Ascending aorta (tissue), 2 donors: ENCODE results near the gene CCDC187. TPM values are rescaled to one million over a fixed set of nuclear protein-coding genes. Genes with fewer than 3 reads are reported as not detected.

Experiments
- DNase-seq, 2 donors: peaks; one replicate each; pipeline ENCODE4 v3.0.0-alpha.2; 2019; ENCODE audit warnings: low spot score in 2 of 2
- H3K27ac ChIP-seq, 2 donors: fragments of 200-600 bp; sonication (generic); one replicate each; pipeline ENCODE4 v1.5.1; 2016 to 2017; ENCODE audit warnings: mild to moderate bottlenecking in 1 of 2
- H3K27me3 ChIP-seq: fragments of 200-600 bp; sonication (generic); one replicate; pipeline ENCODE4 v1.5.1; 2017
- H3K36me3 ChIP-seq, 2 donors: fragments of 200-600 bp; sonication (generic); one replicate each; pipeline ENCODE4 v1.5.1; 2016
- H3K4me1 ChIP-seq, 2 donors: fragments of 200-600 bp; sonication (generic); one replicate each; pipeline ENCODE4 v1.5.1; 2016 to 2017; ENCODE audit warnings: mild to moderate bottlenecking in 1 of 2
- H3K4me3 ChIP-seq, 2 donors: fragments of 200-600 bp; sonication (generic); one replicate each; pipeline ENCODE4 v1.5.1; 2016 to 2017; ENCODE audit warnings: mild to moderate bottlenecking in 1 of 2
- H3K9me3 ChIP-seq, 2 donors: fragments of 200-600 bp; sonication (generic); one replicate each; pipeline ENCODE4 v1.5.1; 2016
- intact Hi-C: fragments of 100-400 bp; cut with DNase I; formaldehyde crosslinking; loops from one replicate; pipeline ENCODE4 v1.15.1; 2023
- total RNA-seq: library from RNA; depleted of rRNA; stranded (reverse); fragments of >200 nt; gene quantifications from one replicate; pipeline ENCODE4 v1.1.0, GENCODE V29; 2016
- TF ChIP-seq, protein P1 (sequence below), 3 experiments: fragments of 200-600 bp in 2 of 3; fragments of 450-650 bp in 1 of 3; sonication (generic) in 2 of 3; IDR thresholded peaks; one replicate each; pipeline ENCODE4 v1.5.1; 2016 to 2019; ENCODE audit warnings: antibody characterized with exemption in 3 of 3, mild to moderate bottlenecking in 1 of 3, moderate library complexity in 1 of 3

The CCDC187 gene
- total RNA-seq, 1 donor from 2014 or later, result under 0.01 TPM

DNA sequence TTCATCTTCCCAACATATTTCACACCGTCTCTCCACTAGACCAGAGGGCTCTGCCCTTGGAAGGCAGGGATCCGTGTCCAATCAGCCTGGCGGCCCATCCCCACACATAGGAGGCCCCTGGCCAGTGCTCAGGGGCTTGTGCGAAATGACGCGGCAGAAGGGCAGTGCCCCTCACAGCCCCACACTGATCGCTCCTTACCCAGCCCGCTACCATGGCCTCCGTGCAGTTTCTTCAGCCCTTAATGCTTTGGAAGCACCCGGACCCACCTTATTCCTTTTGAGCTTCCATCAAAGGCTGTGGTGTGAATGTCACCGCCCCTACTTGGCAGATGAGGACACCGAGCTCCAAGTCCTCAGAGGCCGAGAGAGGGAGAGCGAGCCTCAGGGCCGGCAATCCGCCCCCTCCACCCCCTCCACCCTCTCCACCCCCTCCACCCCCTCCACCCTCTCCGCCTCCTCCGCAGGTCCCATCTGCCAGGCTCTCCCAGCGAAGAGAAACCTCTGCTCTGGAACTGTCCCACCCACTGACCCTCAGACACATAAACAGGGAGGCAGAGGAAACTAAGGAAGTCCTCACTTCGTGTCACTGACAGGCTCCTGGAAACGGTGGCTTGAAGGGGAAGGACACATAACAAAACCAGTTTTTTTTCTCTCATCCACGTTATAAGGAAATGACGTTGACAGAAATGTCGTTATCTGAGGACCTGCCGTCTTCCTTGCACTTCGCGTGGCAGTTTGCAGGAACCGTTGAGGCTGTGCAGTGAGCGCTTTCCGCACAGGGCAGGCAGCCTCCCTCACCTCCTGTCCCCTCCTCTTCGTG is 72.2 kb downstream of the CCDC187 start:
- H3K4me1 ChIP-seq, result no peaks in the 10 kb centered on the region
- DNase-seq, result no peak
- peaks cover 10 to 16% of the 10 kb centered on the region in 2 donors for H3K36me3 ChIP-seq
- no peaks in the 10 kb centered on the region for H3K9me3 ChIP-seq
- intact Hi-C loops, result no loop called here
- H3K4me3 ChIP-seq, result no peak overlapping the region
- TF ChIP-seq, protein P1, sequence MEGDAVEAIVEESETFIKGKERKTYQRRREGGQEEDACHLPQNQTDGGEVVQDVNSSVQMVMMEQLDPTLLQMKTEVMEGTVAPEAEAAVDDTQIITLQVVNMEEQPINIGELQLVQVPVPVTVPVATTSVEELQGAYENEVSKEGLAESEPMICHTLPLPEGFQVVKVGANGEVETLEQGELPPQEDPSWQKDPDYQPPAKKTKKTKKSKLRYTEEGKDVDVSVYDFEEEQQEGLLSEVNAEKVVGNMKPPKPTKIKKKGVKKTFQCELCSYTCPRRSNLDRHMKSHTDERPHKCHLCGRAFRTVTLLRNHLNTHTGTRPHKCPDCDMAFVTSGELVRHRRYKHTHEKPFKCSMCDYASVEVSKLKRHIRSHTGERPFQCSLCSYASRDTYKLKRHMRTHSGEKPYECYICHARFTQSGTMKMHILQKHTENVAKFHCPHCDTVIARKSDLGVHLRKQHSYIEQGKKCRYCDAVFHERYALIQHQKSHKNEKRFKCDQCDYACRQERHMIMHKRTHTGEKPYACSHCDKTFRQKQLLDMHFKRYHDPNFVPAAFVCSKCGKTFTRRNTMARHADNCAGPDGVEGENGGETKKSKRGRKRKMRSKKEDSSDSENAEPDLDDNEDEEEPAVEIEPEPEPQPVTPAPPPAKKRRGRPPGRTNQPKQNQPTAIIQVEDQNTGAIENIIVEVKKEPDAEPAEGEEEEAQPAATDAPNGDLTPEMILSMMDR (IDR thresholded peaks at IDR 0.05), result no peak
- no peaks in the 10 kb centered on the region for H3K27me3 ChIP-seq
- H3K27ac ChIP-seq, result no peak overlapping the region

DNA sequence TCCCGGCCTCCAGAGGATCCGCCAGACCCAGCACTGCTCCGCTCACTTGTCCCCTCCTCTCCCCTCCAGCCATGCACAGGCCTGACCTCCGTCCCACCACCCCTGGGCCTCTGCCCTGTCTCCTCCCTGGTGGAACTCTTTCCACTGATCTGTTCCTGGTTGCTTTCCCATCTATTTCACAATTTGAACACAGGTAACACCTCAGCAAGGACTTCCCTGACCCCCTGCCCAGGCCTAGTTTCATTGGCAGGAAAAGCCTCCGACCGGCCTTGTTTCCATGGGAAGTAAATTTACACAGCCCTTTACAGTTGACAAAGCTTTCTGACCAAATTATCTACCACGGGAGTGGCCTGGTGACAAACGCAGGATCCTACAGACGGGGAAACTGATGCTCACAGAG is 73.1 kb downstream of the CCDC187 start:
- intact Hi-C loops, result no loop called here
- Histone ChIP-seq H3K36me3 (peaks cover 4 to 8% of the 10 kb centered on the region in 2 donors), H3K27ac (no peak overlapping the region), H3K4me3 (no peak overlapping the region), H3K27me3 (no peaks in the 10 kb centered on the region), H3K9me3 (no peaks in the 10 kb centered on the region), H3K4me1 (no peaks in the 10 kb centered on the region)
- TF ChIP-seq, protein P1 (IDR thresholded peaks at IDR 0.05), result no peak
- DNase-seq, result no peak

DNA sequence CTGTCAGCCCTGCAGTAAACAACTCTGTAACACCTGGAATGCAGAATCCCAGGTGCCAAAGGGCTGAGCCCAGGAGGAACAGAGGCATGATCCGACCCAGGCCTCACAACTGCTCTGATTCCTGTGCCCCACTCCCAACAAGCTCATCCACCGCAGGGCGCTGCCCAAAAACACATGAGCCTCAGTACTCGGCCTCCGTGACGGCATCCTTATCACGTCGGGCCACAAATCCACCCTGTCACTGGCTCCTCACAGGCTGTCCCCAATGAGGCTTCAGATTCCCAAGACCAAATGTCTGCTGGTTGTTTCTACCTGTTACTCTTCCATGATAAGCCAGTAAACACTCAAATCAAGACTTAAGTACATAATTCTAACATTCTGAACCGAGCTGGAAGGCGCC is 73.5 kb downstream of the CCDC187 start:
- no peak overlapping the region for H3K4me3 ChIP-seq
- TF ChIP-seq, protein P1 (IDR thresholded peaks at IDR 0.05), result no peak
- peaks cover 1 to 4% of the 10 kb centered on the region in 2 donors for H3K36me3 ChIP-seq
- no peak for DNase-seq
- H3K27ac ChIP-seq, result no peak overlapping the region
- intact Hi-C loops, result no loop called here
- no peaks in the 10 kb centered on the region for H3K9me3 ChIP-seq
- no peaks in the 10 kb centered on the region for H3K4me1 ChIP-seq
- H3K27me3 ChIP-seq, result no peaks in the 10 kb centered on the region

DNA sequence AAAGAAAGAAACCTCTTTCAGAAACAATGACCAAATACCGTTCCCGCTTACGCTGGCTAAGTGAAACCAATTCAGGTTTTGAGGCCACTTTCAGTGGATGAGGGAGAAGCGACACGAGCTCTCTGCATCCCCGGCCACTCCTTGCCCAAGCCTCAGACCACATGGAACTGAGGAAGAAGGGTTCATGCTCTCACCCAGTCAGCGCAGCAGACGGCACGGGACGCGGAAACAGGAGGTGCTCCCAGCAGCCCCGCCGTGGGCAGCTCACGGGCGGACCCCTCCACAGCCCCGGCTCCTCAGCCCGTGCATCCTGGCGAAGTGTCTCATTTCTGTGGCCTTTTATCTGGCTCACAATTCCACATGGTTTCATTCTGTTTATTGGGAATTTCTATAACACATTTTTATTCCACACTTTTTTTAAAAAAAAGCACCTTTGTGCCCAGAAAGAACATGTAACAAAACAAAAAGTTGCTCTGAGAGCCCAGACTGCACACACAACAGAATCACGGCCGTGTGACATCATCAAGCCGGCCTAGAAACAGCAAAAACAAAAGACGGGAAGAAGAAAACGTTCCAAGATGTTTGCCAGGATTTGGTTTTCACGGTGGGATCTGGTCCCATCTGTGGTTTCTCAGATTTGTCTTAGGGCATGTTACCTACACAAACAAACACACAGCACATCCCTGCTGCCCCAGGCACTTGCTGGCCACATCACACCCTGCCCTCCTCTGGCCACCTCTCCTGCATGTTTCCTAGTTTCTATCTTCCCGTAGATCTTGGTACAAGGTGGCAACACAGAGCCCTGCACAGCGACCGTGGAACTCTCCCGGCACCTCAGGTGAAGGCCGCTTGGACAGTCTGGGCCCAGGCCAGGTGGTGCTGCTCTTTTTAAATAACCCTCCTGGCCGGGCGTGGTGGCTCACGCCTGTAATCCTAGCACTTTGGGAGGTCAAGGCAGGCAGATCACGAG is 74.5 kb downstream of the CCDC187 start:
- peak overlapping the region in 1 of 2 donors; percentile 35 for H3K4me3 ChIP-seq
- H3K27me3 ChIP-seq, result no peaks in the 10 kb centered on the region
- intact Hi-C loops, result no loop called here
- H3K4me1 ChIP-seq, result no peaks in the 10 kb centered on the region
- no peak overlapping the region for H3K27ac ChIP-seq
- H3K36me3 ChIP-seq, result peaks cover 0 to 6% of the 10 kb centered on the region in 2 donors
- no peak for DNase-seq
- H3K9me3 ChIP-seq, result no peaks in the 10 kb centered on the region
- TF ChIP-seq, protein P1 (IDR thresholded peaks at IDR 0.05), result no peak

DNA sequence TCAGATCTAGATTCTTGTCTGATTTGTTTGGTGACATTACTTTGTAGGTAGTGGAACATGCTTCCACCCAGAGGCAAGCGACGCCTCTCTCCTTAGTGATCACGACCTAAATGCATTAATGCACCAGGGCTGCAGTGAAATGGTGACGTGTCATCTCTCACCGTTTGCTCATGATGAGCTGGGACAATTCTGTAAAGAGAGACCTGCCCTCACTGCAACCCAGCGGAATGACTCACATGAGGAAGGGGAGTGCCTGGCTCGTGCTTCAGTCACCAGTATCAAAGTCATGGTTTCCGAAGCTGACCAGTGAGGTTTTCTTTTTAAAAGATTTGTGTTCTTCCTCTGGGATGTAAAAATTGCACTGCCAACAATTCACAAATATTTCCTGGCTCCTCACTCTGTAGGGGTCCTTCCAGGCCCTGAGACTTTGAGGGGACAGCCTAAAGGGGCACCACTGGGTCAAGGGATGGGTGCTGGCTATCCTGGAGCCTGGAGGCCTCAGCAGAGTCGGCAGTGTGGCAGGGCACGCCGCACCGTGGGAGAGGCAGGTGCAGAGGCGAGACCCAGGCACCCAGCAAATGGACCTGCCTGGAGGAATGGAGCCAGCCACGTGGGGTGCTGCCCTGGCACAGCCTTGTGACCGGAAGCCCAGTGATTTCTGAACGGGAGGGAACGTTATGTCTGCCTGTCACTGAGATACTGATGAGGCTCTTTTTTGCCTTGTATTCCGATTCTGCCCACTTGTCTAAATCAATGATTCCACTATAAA is 75.6 kb downstream of the CCDC187 start:
- intact Hi-C loops, result no loop called here
- no peak overlapping the region for H3K4me3 ChIP-seq
- TF ChIP-seq, protein P1 (IDR thresholded peaks at IDR 0.05), result no peak
- no peak for DNase-seq
- H3K9me3 ChIP-seq, result no peaks in the 10 kb centered on the region
- no peaks in the 10 kb centered on the region for H3K27me3 ChIP-seq
- peaks cover 0 to 17% of the 10 kb centered on the region in 2 donors for H3K36me3 ChIP-seq
- H3K4me1 ChIP-seq, result no peaks in the 10 kb centered on the region
- no peak overlapping the region for H3K27ac ChIP-seq
